HG03432 (cell line): Measurements from ENCODE around the gene KCND2.
"Not testable (repeated sequence)": the region's sequence is repeated elsewhere in the genome, so short reads cannot be mapped to it uniquely, and the experiment has no call there.

Source experiments
- ATAC-seq: cut with Tn5 transposase; IDR thresholded peaks from one replicate; pipeline ENCODE4 v1.9.1; 2021; ENCODE audit warnings: mild to moderate bottlenecking, moderate library complexity; ENCODE audit not compliant: unreplicated experiment

KCND2 gene

GRCh38 chr7:120733835-120734234, 460.9 kb downstream of the KCND2 start:
- ATAC-seq: no peak

GRCh38 chr7:120735791-120736190, 462.8 kb downstream of the KCND2 start:
- ATAC-seq: no peak

GRCh38 chr7:120738816-120739215, 465.8 kb downstream of the KCND2 start:
- ATAC-seq: no peak

DNA sequence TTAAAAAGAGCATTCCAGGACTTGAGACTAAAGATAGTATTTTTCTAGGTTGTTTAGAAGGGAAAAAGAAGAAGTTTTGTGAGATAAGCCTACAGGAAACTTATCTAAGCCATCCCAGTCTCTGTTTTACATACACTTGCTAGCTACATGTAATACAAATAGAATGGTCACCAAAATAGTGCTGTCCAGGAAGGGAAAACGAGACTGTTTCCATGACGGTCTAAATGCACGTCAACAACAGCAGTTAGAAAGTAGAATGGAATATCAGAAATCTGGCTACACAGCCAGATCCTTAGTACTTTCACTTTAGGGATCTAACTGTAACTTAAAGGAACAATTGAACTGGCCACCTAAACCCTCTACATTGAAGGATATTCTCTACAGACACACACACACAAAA, 467.4 kb downstream of the KCND2 start:
- no peak for ATAC-seq

DNA sequence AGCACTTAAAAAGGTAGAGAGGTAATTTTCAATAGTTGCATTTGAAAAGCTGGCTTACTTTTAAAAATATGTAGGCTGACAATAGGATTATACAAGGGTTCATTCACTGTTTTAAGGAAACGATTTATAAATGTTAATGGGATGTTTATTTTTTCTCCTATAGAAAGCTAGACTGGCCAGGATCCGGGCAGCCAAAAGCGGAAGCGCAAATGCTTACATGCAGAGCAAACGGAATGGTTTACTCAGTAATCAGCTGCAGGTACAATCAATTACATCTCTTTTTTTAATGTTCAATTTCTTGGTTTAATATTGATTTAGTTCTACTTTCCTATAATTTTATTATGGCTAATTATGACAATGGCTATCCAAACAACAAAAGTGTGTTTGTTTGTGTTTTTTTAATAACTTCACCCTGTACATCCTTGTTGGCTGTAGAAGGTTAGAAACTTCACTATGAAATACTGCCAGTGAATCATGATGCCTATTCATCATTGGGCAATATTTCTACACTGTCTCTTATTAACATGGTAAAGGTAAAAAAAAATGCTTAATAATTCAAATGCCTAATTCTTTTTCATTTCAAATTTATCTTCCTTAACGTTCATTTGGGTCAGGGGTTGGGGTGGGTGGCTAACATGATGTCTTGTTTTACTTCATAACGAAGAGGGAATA, 468.5 kb downstream of the KCND2 start:
- no peak for ATAC-seq

- no peak for ATAC-seq
These were observed 469.4 kb downstream of the KCND2 start for GRCh38 chr7:120742372-120742771.

DNA sequence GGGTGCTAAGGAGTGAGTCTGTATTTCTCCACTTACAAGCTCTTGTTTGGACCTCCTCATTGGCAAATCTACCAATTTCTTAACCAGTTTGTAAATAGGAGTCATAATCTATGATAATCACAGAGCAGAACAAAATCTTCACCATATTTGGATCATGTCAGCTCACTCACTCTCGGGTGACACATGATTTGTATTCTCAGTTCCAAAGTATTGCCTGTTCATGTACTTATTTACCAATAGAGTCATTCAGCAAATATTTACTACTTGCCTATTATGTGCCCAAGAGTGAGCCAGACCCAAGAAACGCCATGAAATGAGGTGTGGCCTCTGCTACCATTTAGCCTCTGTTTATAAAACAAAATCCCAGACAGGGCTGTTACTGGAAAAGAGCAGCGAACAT, 470.2 kb downstream of the KCND2 start:
- no peak for ATAC-seq

DNA sequence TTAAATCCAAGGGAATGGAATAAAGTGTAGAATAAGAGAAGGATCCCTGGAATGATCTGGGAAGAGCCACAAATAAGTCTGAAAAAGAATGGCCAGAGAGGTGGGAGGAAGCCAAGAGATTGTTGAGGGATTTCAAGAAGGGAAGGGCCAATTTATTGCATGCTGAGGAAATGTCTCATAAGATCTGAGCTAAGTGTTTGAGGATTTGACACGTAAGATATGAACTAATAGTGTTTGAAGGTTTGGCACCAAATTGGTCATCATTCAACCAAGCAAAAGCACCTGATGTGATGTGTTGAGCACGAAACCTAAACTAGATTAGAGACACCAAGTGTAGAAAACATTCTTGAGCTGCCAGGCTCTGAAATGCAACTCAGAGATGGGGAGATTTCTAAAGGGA, 487.1 kb downstream of the KCND2 start:
- peak; percentile 92 for ATAC-seq

GRCh38 chr7:120760851-120761250, 487.9 kb downstream of the KCND2 start:
- no peak for ATAC-seq

- no peak for ATAC-seq
These were observed 497.2 kb downstream of the KCND2 start for GRCh38 chr7:120770206-120770605.

GRCh38 chr7:120774481-120774880, 501.5 kb downstream of the KCND2 start:
- ATAC-seq: no peak

GRCh38 chr7:120775755-120776154, 502.8 kb downstream of the KCND2 start:
- no peak for ATAC-seq

- ATAC-seq: not testable (repeated sequence)
These were observed 506.1 kb downstream of the KCND2 start for GRCh38 chr7:120779078-120779477.

DNA sequence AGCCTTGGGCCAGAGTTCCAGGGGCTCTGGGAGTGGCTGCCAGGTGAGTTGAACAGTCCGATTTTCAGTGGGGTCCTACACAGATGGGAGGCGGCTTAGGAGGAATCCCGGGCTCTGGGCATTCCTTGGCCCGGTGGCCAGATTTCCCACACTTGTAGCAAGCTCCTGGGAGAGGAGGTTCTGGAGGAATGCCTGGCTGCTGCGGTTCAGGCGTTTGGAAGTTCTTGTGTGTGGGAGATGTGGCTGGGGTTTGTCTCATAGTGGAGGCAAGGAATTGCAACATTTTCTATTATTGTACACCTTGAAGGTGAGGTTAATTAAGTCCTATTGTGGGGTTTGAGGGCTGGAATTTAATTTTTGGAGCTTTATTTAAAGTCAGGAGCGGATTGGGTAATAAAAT, 507.5 kb downstream of the KCND2 start:
- ATAC-seq: not testable (repeated sequence)

GRCh38 chr7:120780938-120781337, 508.0 kb downstream of the KCND2 start:
- ATAC-seq: no peak

- not testable (repeated sequence) for ATAC-seq
These were observed 508.9 kb downstream of the KCND2 start for GRCh38 chr7:120781924-120782323.

- ATAC-seq: no peak
These were observed 510.3 kb downstream of the KCND2 start for GRCh38 chr7:120783273-120783672.

GRCh38 chr7:120783721-120784120, 510.7 kb downstream of the KCND2 start:
- no peak for ATAC-seq

GRCh38 chr7:120785095-120785494, 512.1 kb downstream of the KCND2 start:
- no peak for ATAC-seq

DNA sequence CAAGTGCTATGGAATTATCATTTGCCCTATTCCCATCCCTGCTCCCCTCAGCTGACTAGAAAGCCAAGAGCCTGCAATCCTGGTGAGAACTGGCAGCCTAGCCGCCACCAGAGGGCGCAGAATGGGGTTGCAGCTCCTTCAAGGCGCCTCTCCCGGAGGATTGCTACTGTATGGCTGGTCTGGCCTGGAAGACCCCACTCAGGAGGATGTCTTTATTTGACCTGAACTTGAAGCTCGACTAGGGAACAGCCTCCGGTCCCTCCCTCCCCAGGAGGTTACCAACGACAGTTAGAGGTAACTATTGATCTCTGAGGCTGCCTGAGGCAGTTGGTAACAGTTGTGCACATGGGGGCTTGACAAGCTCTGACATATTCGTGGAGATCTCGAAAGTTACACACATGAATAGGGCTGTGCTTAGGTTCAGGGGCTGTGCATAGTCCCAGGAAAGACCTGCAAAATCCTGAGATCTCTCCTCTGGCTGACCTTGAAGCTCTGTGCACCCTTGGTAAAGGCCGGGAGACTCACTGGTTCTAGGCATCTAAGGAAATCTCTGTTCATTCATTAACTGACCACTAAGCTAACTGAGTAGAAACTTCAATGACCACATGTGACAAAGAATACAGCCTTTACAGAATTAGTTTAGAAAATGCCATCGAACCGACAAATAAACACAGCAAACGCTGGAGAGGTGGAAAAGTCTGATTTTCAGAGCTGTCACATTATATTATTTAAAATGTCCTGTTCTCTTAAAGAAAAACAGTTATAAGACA, 519.3 kb downstream of the KCND2 start:
- peak; percentile 94 for ATAC-seq

DNA sequence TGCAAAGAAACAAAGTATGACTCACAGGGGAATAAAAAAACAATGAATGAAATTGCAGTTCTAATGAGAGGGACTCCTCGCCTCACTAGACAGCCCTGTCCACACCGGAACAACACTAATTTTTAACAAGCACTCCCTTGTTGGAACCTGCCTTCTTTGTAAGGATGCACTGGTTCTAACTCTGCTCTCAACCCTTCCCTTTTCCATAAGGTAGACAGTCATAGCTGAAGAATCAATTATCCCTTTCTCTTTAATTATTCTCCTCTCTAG, 519.8 kb downstream of the KCND2 start:
- no peak for ATAC-seq

DNA sequence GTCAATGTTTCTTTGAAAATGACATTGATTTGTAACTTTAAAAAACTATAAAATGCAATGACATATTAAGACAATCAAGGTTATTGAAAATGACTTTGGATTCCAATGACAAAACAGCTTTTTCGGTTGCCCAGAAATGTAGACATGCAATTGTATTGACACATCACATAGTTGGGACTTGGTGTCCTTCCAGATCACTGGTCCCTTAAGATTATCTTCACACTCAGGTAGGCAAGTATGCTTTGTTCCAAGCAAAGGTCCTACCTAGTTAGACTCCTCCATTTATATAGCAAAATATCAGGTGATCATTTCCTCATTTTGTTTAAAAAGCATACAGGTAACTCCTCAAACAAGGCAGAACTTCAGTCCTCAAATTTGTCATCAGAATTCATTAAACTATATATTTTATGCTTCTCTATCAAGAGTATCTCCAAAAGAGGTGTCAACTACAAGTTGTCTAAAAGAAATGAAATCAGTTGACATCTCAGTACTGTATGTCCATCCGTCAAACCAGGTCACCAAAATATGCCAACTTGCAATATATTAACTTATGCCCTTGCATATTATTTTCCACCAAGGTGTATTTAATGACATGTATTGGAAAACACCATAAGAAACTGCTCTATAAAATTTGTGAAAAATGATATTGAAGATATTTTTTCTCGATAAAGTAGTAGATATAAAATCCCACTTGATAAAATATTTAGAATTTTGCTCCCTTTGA, 520.4 kb downstream of the KCND2 start:
- no peak for ATAC-seq
